Omental fat pad (tissue), 4 donors: Measurements from ENCODE around the gene TAPBP. TPM values are rescaled to one million over a fixed set of nuclear protein-coding genes. Genes with fewer than 3 reads are reported as not detected.

ENCODE experiments used
- ATAC-seq: fragments of 150-250 bp; one replicate; pipeline ENCODE4 v1.9.1; 2016; ENCODE audit warnings: mild to moderate bottlenecking, moderate library complexity; ENCODE audit not compliant: low FRiP score
- DNase-seq: peaks from one replicate; pipeline ENCODE4 v3.0.0-alpha.2; 2019; ENCODE audit warnings: low spot score
- total RNA-seq, 4 donors: library from RNA; depleted of rRNA; stranded (reverse); fragments of >200 nt; gene quantifications; one replicate each; pipeline ENCODE4 v1.1.0, GENCODE V29; 2016
- TF ChIP-seq, protein P1 (sequence below), 3 donors: fragments of 450-650 bp; IDR thresholded peaks; one replicate each; pipeline ENCODE4 v1.5.1; 2016 to 2017; ENCODE audit warnings: antibody characterized with exemption in 3 of 3, mild to moderate bottlenecking in 3 of 3, moderate library complexity in 2 of 3

TAPBP gene
- total RNA-seq, 4 donors from 2014 or later, result 50.2 to 90.5 (median 69.1) TPM

DNA sequence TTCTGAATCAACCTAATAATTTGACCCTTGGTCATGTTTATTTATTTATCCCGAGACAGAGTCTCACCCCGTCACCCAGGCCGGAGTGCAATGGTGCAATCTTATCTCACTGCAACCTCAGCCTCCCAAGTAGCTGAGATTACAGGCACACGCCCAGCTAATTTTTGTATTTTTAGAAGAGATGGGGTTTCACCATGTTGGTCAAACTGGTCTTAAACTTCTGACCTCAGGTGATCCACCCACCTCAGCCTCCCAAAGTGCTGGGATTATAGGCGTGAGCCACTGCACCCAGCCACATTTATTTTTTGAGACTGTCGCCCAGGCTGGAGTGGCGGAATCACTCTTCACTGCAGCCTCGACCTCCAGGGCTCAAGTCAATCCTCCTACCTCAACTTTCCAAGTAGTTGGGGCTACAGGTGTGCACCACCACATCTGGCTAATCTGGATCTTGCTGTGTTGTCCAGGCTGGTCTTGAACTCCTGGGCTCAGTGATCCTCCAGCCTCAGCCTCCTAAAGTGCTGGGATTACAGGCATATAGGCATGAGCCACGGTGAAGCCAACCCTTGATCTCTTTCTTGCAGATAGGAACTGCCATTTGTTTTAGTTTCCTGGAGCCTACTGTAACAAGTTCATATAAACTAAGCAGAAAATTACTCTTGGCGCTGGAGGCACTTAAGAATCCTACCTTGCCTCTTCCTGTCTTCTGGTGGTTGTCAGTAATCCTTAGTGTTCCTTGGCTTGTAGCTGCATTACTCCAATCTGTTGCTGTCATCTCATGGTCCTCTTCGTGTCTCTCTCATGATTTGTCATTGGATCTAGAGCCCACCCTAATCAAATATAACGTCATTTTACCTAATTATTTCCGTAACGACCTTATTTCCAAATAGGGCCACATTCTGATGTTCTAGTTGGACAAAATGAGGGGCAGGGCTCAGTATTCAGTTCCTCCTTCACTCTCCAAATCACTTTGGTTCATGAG, 39.7 kb downstream of the TAPBP start:
- TF ChIP-seq, protein P1, sequence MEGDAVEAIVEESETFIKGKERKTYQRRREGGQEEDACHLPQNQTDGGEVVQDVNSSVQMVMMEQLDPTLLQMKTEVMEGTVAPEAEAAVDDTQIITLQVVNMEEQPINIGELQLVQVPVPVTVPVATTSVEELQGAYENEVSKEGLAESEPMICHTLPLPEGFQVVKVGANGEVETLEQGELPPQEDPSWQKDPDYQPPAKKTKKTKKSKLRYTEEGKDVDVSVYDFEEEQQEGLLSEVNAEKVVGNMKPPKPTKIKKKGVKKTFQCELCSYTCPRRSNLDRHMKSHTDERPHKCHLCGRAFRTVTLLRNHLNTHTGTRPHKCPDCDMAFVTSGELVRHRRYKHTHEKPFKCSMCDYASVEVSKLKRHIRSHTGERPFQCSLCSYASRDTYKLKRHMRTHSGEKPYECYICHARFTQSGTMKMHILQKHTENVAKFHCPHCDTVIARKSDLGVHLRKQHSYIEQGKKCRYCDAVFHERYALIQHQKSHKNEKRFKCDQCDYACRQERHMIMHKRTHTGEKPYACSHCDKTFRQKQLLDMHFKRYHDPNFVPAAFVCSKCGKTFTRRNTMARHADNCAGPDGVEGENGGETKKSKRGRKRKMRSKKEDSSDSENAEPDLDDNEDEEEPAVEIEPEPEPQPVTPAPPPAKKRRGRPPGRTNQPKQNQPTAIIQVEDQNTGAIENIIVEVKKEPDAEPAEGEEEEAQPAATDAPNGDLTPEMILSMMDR (IDR thresholded peaks at IDR 0.05), result no peak
- no peak for DNase-seq
- ATAC-seq, result no peak

DNA sequence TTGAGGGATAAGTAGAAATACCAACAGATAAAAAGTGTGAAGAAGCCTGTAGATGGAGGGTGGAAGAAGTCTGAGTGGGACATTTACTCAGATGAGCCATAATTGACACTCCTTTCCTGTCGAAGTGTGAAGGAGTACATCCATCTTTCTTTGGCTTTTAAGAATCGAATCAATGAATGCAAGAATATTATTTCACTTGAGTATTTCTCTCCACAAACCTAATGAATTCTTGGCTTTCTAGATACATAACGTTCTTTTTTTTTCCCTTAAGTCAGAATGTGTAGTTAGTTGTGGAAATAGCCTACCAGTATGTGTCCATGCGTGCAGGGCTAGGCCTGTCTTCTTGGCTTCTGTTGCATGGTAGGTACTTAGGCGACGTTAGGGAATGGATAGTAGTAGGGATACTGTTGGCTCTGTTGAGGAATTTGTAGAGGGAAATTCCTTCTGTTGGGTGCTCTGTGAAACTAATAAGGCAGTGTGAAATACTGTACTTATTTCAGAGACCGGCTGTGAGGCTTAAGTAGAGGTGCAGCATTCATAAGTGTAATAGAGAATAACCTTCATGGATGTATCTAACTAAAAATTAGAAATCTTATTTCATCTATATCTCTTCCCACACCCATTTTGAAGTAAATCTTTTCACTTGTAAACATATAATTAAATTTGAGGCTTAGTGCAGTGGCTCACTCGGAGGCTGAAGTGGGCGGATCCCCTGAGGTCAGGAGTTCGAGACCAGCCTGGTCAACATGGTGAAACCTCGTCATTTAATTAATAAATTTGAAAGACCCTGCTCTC, 40.6 kb downstream of the TAPBP start:
- TF ChIP-seq, protein P1 (IDR thresholded peaks at IDR 0.05), result no peak
- no peak for ATAC-seq
- no peak for DNase-seq

DNA sequence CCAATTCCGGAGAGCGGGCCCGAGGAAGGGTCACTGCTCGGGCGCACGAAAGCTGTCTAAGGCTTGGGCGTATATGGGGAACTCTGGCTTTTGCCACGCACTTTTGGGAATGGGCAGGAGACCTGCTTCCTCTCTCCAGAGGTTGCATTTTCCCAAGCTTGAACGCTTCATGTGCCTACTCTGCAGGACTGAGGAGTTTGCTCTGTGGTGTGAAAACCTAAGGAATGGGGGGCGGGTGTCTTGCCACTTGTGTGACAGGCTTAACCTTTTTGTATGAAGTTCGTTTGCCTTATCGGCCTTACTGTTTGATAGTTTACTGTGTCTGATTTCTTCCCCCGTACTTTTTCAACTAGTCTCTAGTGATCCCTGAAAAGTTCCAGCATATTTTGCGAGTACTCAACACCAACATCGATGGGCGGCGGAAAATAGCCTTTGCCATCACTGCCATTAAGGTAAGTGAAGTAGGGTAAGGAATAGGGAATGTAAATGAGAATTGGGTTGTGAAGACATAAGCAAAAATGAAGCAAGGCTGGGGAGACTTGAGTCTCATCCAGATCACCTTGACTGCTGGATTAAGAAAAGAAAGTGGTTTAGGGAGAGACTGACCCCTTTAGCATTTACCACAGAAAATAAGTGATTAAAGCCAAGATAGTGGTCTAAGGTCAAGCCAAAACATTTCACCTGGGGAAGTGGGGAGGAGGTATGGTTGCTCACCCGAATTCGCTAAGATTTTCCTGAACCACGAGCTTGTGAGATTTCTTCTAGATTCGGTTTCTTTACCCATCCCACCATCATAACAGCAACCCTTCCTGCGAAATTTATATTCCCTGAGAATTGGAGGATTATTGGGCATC, 41.4 kb downstream of the TAPBP start:
- ATAC-seq (peak; percentile 6), DNase-seq (no peak)
- TF ChIP-seq, protein P1 (IDR thresholded peaks at IDR 0.05), result no peak

DNA sequence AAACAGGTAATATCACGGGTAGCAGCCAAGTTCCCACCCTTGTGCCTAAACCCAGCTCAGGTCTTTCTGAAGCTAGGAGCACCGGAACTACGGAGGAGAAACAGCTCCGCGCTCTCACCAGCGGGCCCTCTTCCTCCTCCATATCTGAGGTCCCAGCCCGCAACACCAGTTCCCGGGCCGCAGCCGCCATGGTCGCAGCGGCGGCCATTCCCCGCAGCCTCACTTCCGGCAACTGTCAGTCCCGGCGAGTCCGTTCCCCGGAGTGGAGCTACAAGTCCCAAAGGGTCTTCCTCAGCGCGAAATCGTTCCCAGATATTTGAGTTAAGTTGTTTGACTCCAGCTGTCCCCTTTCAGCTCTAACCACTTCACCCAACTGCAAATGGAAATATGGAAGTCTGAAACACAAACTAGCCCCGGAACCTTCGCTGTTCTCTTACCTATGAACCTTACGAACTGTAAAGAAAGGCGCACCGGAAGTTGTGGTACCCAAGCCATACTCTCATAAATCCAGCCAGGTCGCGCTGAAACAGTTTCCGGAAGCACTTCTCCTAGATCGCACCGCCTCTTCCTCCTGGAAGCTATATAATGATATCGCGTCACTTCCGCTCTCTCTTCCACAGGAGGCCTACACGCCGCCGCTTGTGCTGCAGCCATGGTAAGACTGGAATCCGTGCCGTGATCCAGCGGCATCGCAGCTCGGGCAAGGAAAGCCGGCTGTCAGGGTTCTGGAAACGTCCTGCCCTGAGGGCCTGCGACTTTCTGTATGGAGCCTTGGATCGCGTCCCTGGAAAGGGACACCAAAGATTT, 42.2 kb downstream of the TAPBP start, which contains the start of the genes RPS18 and VPS52:
RPS18 (plus strand) TSS at position 608 of the 807 bp plus-strand sequence; CDS start at position 653, 45 bp downstream.
VPS52 (minus strand) TSS at position 409 of the 807 bp plus-strand sequence; CDS start at position 208, 201 bp downstream.
- TF ChIP-seq, protein P1 (IDR thresholded peaks at IDR 0.05), result no peak
- peak; percentile 95 for ATAC-seq
- peak; percentile 82 for DNase-seq

DNA sequence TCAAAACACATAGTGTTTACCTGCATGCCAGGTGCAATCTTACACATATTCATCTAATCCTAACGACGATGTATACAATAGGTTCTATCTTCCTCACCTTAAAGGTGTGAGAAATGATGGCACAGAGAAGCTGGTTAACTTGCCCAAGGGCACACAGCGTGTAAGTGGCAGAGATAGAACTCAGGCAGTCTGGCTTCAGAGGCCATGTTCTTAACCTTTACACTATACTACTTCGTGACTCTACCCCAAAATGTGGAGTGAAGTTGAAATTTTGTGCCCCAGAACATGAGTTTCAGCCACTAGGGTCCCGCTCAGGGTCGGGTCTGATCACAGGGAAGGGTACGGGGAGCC, 42.8 kb downstream of the TAPBP start:
- DNase-seq, result no peak
- ATAC-seq, result no peak

More for the DNA sequence above, 42.8 kb downstream of the TAPBP start:
- TF ChIP-seq, protein P1 (IDR thresholded peaks at IDR 0.05), result no peak
